Body of pancreas (tissue), 4 donors: Measurements from ENCODE around the gene SAMD3.

Experiments
- POLR2A ChIP-seq, 3 donors: fragments of 450-650 bp; IDR thresholded peaks; one replicate each; pipeline ENCODE4 v1.6.1; 2016; ENCODE audit warnings: antibody characterized with exemption in 3 of 3, mild to moderate bottlenecking in 2 of 3
- TF ChIP-seq, protein P1 (sequence below), 7 experiments: fragments of 450-650 bp in 4 of 7; fragments of 200-600 bp in 3 of 7; sonication (generic) in 3 of 7; IDR thresholded peaks; one replicate each; pipeline ENCODE4 v1.5.1; 2016 to 2019; ENCODE audit warnings: antibody characterized with exemption in 7 of 7

- TF ChIP-seq, protein P1, sequence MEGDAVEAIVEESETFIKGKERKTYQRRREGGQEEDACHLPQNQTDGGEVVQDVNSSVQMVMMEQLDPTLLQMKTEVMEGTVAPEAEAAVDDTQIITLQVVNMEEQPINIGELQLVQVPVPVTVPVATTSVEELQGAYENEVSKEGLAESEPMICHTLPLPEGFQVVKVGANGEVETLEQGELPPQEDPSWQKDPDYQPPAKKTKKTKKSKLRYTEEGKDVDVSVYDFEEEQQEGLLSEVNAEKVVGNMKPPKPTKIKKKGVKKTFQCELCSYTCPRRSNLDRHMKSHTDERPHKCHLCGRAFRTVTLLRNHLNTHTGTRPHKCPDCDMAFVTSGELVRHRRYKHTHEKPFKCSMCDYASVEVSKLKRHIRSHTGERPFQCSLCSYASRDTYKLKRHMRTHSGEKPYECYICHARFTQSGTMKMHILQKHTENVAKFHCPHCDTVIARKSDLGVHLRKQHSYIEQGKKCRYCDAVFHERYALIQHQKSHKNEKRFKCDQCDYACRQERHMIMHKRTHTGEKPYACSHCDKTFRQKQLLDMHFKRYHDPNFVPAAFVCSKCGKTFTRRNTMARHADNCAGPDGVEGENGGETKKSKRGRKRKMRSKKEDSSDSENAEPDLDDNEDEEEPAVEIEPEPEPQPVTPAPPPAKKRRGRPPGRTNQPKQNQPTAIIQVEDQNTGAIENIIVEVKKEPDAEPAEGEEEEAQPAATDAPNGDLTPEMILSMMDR (IDR thresholded peaks at IDR 0.05): no peak
- no peak for TF ChIP-seq POLR2A (IDR thresholded peaks at IDR 0.05)
These were observed 92.9 kb downstream of the SAMD3 start for GRCh38 chr6:130129762-130130246.
